Thoracic aorta (tissue), 2 donors: ENCODE results near the gene ABCD1. TPM values are rescaled to one million over a fixed set of nuclear protein-coding genes. Genes with fewer than 3 reads are reported as not detected.

Experiments
- ATAC-seq: fragments of 150-250 bp; one replicate; pipeline ENCODE4 v1.8.0; 2017; ENCODE audit warnings: low read depth; ENCODE audit not compliant: insufficient number of reproducible peaks, low FRiP score
- DNase-seq: peaks from one replicate; pipeline ENCODE4 v3.0.0-alpha.2; 2020; ENCODE audit warnings: low spot score
- H3K27ac ChIP-seq, 2 donors: fragments of 200-600 bp; sonication (generic); 1 replicate in 1 of 2; 2 replicates in 1 of 2; pipeline ENCODE4 v1.5.1; 2016; ENCODE audit warnings: mild to moderate bottlenecking in 2 of 2, moderate library complexity in 2 of 2
- H3K27me3 ChIP-seq: fragments of 200-600 bp; sonication (generic); replicated peaks from 2 replicates; pipeline ENCODE4 v1.6.0; 2016; ENCODE audit warnings: mild to moderate bottlenecking; ENCODE audit not compliant: insufficient read depth
- H3K36me3 ChIP-seq: fragments of 200-600 bp; sonication (generic); one replicate; pipeline ENCODE4 v1.5.1; 2016
- H3K4me1 ChIP-seq, 2 donors: fragments of 200-600 bp; sonication (generic); 1 replicate in 1 of 2; 2 replicates in 1 of 2; pipeline versions ENCODE4 v1.5.1 to v1.6.0; 2016; ENCODE audit warnings: low read depth in 2 of 2, mild to moderate bottlenecking in 1 of 2; ENCODE audit not compliant: control insufficient read depth in 1 of 2
- H3K4me3 ChIP-seq: fragments of 200-600 bp; sonication (generic); 2 replicates; pipeline ENCODE4 v1.5.1; 2016; ENCODE audit warnings: mild to moderate bottlenecking
- H3K9me3 ChIP-seq: fragments of 200-600 bp; sonication (generic); 2 replicates; pipeline ENCODE4 v1.5.1; 2016
- CTCF ChIP-seq: fragments of 200-600 bp; sonication (generic); IDR thresholded peaks from one replicate; pipeline ENCODE4 v1.5.1; 2019; ENCODE audit warnings: antibody characterized with exemption
- total RNA-seq, 2 donors: library from RNA; depleted of rRNA; stranded (reverse); fragments of >200 nt; gene quantifications; one replicate each; pipeline versions ENCODE4 v1.1.0 to v1.2.3, GENCODE V29; 2016

The ABCD1 gene
- total RNA-seq, 2 donors from 2014 or later, result 24.3 to 40.6 TPM

DNA sequence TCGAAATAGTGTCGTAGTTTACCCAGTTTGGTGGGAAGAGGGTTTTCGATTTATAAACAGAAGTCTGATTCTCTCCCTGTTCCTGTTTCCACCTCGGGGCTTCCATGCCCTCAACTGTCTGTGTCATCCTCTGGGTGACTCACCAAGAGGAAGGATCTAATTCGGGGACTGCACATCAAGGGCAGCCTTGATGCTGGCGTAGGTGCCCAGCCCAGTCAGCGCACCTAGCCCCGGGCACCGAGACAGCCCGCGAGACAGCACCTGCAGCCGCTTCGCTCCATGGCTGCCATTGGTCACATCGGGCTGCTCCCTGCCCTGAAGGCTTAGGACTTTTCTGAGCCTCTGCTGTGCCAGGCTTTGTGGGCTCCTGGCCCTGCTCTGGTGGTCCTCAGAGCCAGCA lies 7.7 kb downstream of the ABCD1 start:
- TF ChIP-seq CTCF, result no peak

DNA sequence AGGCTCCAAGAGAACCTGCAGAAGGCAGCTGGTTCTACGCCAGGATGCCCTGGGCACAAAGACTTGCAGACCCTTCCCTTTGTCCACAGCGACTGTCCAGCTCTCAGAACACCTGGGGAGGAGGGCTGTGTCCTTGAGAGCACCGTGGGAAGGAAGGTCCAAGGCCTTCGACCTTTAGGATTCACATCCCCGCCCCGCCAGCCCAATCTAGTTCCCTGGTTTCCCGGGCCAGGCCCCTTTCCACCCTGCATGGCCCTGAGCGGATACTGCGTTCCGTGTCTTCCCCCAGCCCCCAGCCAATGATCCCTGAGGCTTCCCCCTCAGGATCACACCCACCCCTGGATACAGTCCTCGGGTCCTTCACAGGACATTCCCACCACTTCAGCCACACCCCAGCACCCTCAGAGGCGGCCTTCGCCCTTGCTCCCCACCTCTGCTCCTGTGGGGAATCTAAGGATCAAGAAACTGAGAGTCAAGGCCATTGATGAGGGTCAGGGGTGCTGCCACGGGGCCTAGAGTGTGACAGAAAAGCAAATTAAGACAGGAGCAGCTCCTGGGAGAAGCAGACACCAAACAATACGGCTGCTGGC lies 9.1 kb downstream of the ABCD1 start:
- Histone ChIP-seq H3K36me3 (peaks cover 8% of the 10 kb centered on the region), H3K4me1 (no peaks in the 10 kb centered on the region), H3K27me3 (no peaks in the 10 kb centered on the region), H3K9me3 (no peaks in the 10 kb centered on the region), H3K4me3 (no peak overlapping the region), H3K27ac (no peak overlapping the region)
- DNase-seq (no peak), ATAC-seq (no peak)
- TF ChIP-seq CTCF, result no peak

More for the DNA sequence above, 7.7 kb downstream of the ABCD1 start:
- peaks cover 5 to 13% of the 10 kb centered on the region in 2 donors for H3K4me1 ChIP-seq
- H3K27me3 ChIP-seq, result no peaks in the 10 kb centered on the region
- H3K27ac ChIP-seq, result no peak overlapping the region
- H3K9me3 ChIP-seq, result no peaks in the 10 kb centered on the region
- ATAC-seq (no peak), DNase-seq (no peak)
- H3K4me3 ChIP-seq, result no peak overlapping the region
- H3K36me3 ChIP-seq, result peaks cover 8% of the 10 kb centered on the region

GRCh38 chrX:153734871-153735270 lies 10.2 kb downstream of the ABCD1 start:
- ATAC-seq (no peak), DNase-seq (no peak)
- no peak overlapping the region for H3K4me3 ChIP-seq
- H3K4me1 ChIP-seq, result no peaks in the 10 kb centered on the region
- no peak for TF ChIP-seq CTCF
- H3K9me3 ChIP-seq, result no peaks in the 10 kb centered on the region
- H3K27me3 ChIP-seq, result no peaks in the 10 kb centered on the region
- H3K36me3 ChIP-seq, result peaks cover 5% of the 10 kb centered on the region
- no peak overlapping the region for H3K27ac ChIP-seq

GRCh38 chrX:153735274-153735673 lies 10.6 kb downstream of the ABCD1 start:
- no peak for DNase-seq
- Histone ChIP-seq H3K9me3 (no peaks in the 10 kb centered on the region), H3K27ac (no peak overlapping the region), H3K36me3 (peaks cover 8% of the 10 kb centered on the region), H3K4me1 (no peaks in the 10 kb centered on the region), H3K27me3 (no peaks in the 10 kb centered on the region), H3K4me3 (no peak overlapping the region)
- ATAC-seq, result no peak
- no peak for TF ChIP-seq CTCF

DNA sequence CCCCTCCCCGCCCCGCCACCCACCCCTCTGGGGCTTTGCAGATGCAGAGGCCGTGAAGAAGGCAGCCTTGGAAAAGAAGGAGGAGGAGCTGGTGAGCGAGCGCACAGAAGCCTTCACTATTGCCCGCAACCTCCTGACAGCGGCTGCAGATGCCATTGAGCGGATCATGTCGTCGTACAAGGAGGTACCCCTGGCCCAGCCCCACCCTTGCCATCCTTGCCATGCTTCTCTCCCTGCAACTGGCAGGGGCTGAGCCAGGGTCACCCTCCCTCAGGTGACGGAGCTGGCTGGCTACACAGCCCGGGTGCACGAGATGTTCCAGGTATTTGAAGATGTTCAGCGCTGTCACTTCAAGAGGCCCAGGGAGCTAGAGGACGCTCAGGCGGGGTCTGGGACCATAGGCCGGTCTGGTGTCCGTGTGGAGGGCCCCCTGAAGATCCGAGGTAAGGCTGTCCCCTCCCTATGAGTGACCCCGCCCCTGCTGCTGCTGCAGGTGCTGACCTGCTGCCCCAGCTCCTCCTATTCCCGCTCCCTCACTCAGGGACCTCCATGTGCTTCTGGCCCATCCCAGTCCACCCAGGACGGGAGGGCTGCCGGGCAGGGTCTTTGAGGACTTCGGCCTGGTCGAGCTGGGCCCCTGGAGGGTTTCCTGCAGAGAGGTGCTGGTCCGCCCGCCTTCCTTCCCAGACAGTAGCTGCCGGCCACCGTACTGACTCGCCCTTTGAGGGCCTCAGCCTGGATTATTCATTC lies 11.6 kb downstream of the ABCD1 start:
- H3K9me3 ChIP-seq, result no peaks in the 10 kb centered on the region
- peaks cover 8% of the 10 kb centered on the region for H3K36me3 ChIP-seq
- no peak overlapping the region for H3K27ac ChIP-seq
- no peak overlapping the region for H3K4me3 ChIP-seq
- no peaks in the 10 kb centered on the region for H3K4me1 ChIP-seq
- TF ChIP-seq CTCF, result no peak
- no peak for DNase-seq
- H3K27me3 ChIP-seq, result no peaks in the 10 kb centered on the region
- no peak for ATAC-seq
